GM23338 (cell line): ENCODE data around the gene EIF3L. TPM values are rescaled to one million over a fixed set of nuclear protein-coding genes. Genes with fewer than 3 reads are reported as not detected.

Source experiments
- ATAC-seq: fragments of 200-7000 bp; cut with Tn5 transposase; 3 replicates; pipeline ENCODE4 v1.9.1; 2020
- DNase-seq: peaks from one replicate; pipeline ENCODE4 v3.0.0-alpha.2; 2015; ENCODE audit warnings: low spot score
- H2AFZ ChIP-seq: fragments of 200-600 bp; sonication (generic); 2 replicates; pipeline ENCODE4 v1.8.0; 2016; ENCODE audit warnings: antibody characterized with exemption, mild to moderate bottlenecking, moderate library complexity
- H3F3A ChIP-seq: fragments of 200-600 bp; sonication (generic); replicated peaks from 2 replicates; pipeline ENCODE4 v1.8.0; 2017; ENCODE audit warnings: antibody characterized with exemption, mixed run types, low read depth
- H3K27ac ChIP-seq: fragments of 200-600 bp; sonication (generic); 2 replicates; pipeline ENCODE4 v1.6.1; 2016; ENCODE audit warnings: low read depth
- H3K27me3 ChIP-seq: fragments of 200-600 bp; sonication (generic); 2 replicates; pipeline ENCODE4 v1.8.0; 2016; ENCODE audit warnings: mild to moderate bottlenecking, mixed run types, moderate library complexity; ENCODE audit not compliant: insufficient read depth
- H3K36me3 ChIP-seq: fragments of 200-600 bp; sonication (generic); 2 replicates; pipeline ENCODE4 v1.8.0; 2016; ENCODE audit warnings: mild to moderate bottlenecking; ENCODE audit not compliant: insufficient read depth
- H3K4me1 ChIP-seq: fragments of 200-600 bp; sonication (generic); 2 replicates; pipeline ENCODE4 v1.8.0; 2016; ENCODE audit warnings: mild to moderate bottlenecking, moderate library complexity; ENCODE audit not compliant: insufficient read depth
- H3K4me2 ChIP-seq: fragments of 200-600 bp; sonication (generic); 2 replicates; pipeline ENCODE4 v1.7.1; 2017; ENCODE audit warnings: mixed run types
- H3K4me3 ChIP-seq: fragments of 200-600 bp; sonication (generic); 2 replicates; pipeline ENCODE4 v1.6.1; 2016; ENCODE audit warnings: mixed run types
- H3K79me2 ChIP-seq: fragments of 200-600 bp; sonication (generic); replicated peaks from 2 replicates; pipeline ENCODE4 v1.8.0; 2017; ENCODE audit warnings: mild to moderate bottlenecking; ENCODE audit not compliant: insufficient read depth
- H3K9me2 ChIP-seq: fragments of 200-600 bp; sonication (generic); 2 replicates; pipeline ENCODE4 v1.8.0; 2017; ENCODE audit not compliant: insufficient read depth
- H4K20me1 ChIP-seq: fragments of 200-600 bp; sonication (generic); replicated peaks from 2 replicates; pipeline ENCODE4 v1.8.0; 2017; ENCODE audit warnings: mild to moderate bottlenecking; ENCODE audit not compliant: insufficient read depth
- H3K27ac Mint-ChIP-seq: 2 replicates; pipeline ENCODE4 v1.8.0; 2020; ENCODE audit warnings: inconsistent platforms, mild to moderate bottlenecking, moderate library complexity, mixed read lengths
- H3K27me3 Mint-ChIP-seq: 3 replicates; pipeline ENCODE4 v1.8.0; 2022; ENCODE audit warnings: low read depth, mild to moderate bottlenecking, moderate library complexity, mixed read lengths, inconsistent platforms; ENCODE audit not compliant: insufficient read depth, poor library complexity
- H3K36me3 Mint-ChIP-seq: 3 replicates; pipeline ENCODE4 v1.8.0; 2021; ENCODE audit warnings: low read depth, mild to moderate bottlenecking, inconsistent platforms, moderate library complexity, mixed read lengths
- H3K4me1 Mint-ChIP-seq: 3 replicates; pipeline ENCODE4 v1.8.0; 2020; ENCODE audit warnings: mild to moderate bottlenecking, inconsistent platforms, mixed read lengths
- H3K4me3 Mint-ChIP-seq: 3 replicates; pipeline ENCODE4 v1.8.0; 2021; ENCODE audit warnings: moderate library complexity, mild to moderate bottlenecking, inconsistent platforms, mixed read lengths
- H3K9me3 Mint-ChIP-seq: 3 replicates; pipeline ENCODE4 v1.8.0; 2020; ENCODE audit warnings: moderate library complexity, mild to moderate bottlenecking, inconsistent platforms, mixed read lengths
- CREB1 ChIP-seq: fragments of 250-450 bp; sonication (Bioruptor Pico); IDR thresholded peaks from 2 replicates; pipeline ENCODE4 v1.5.0; 2020; ENCODE audit warnings: low read depth, mild to moderate bottlenecking, moderate library complexity
- EZH2 ChIP-seq: fragments of 200-600 bp; sonication (generic); IDR thresholded peaks from one replicate; pipeline ENCODE4 v1.8.0; 2017; ENCODE audit warnings: antibody characterized with exemption, mild to moderate bottlenecking, low read depth; ENCODE audit not compliant: unreplicated experiment
- EZH2phosphoT487 ChIP-seq: fragments of 200-600 bp; sonication (generic); IDR thresholded peaks from one replicate; pipeline ENCODE4 v1.8.1; 2018; ENCODE audit warnings: antibody characterized with exemption; ENCODE audit not compliant: unreplicated experiment
- JUNB ChIP-seq: IDR thresholded peaks from one replicate; pipeline ENCODE4 v1.6.1; 2016; ENCODE audit warnings: antibody characterized with exemption; ENCODE audit not compliant: unreplicated experiment
- NANOG ChIP-seq: IDR thresholded peaks from 2 replicates; pipeline ENCODE4 v1.6.1; 2016; ENCODE audit warnings: antibody characterized with exemption, borderline replicate concordance
- POLR2AphosphoS5 ChIP-seq: IDR thresholded peaks from 2 replicates; pipeline ENCODE4 v1.6.1; 2016; ENCODE audit warnings: antibody characterized with exemption, low read depth
- REST ChIP-seq: IDR thresholded peaks from one replicate; pipeline ENCODE4 v1.6.1; 2018; ENCODE audit warnings: antibody characterized with exemption; ENCODE audit not compliant: unreplicated experiment
- STAT1 ChIP-seq: IDR thresholded peaks from one replicate; pipeline ENCODE4 v1.6.1; 2016; ENCODE audit warnings: antibody characterized with exemption; ENCODE audit not compliant: unreplicated experiment
- ZNF114 ChIP-seq: fragments of 250-450 bp; sonication (Bioruptor Pico); IDR thresholded peaks from 2 replicates; pipeline ENCODE4 v1.5.0; 2020; ENCODE audit warnings: mild to moderate bottlenecking, moderate library complexity
- ZNF331 ChIP-seq: fragments of 250-450 bp; sonication (Bioruptor Pico); IDR thresholded peaks from 2 replicates; pipeline ENCODE4 v1.5.0; 2020; ENCODE audit warnings: low read depth, mild to moderate bottlenecking, moderate library complexity
- polyA plus RNA-seq: library from polyadenylated mRNA; unstranded; fragments of >200 nt; fragmentation: Nextera tagmentation; extraction: Ambion mirVana; gene quantifications from 2 replicates; pipeline ENCODE4 v1.2.1, GENCODE V29; 2016
- total RNA-seq: library from RNA; depleted of rRNA; stranded (reverse); fragments of >200 nt; shearing (Covaris generic); gene quantifications from 2 replicates; pipeline ENCODE4 v1.2.3, GENCODE V29; 2014
- TF ChIP-seq, protein P1 (sequence below): IDR thresholded peaks from 2 replicates; pipeline ENCODE4 v1.6.1; 2016; ENCODE audit warnings: antibody characterized with exemption
- TF ChIP-seq, protein P2 (sequence below), 2 experiments: fragments of 200-600 bp in 1 of 2; sonication (generic) in 1 of 2; conservative IDR thresholded peaks; 2 replicates each; pipeline versions ENCODE4 v1.5.1 to v1.6.1; 2016 to 2017; ENCODE audit warnings: antibody characterized with exemption in 2 of 2, low read depth in 2 of 2, mild to moderate bottlenecking in 2 of 2, moderate library complexity in 1 of 2

Gene EIF3L
- total and polyA plus RNA-seq, 2 experiments from 2014 or later = 430 to 459 TPM

DNA sequence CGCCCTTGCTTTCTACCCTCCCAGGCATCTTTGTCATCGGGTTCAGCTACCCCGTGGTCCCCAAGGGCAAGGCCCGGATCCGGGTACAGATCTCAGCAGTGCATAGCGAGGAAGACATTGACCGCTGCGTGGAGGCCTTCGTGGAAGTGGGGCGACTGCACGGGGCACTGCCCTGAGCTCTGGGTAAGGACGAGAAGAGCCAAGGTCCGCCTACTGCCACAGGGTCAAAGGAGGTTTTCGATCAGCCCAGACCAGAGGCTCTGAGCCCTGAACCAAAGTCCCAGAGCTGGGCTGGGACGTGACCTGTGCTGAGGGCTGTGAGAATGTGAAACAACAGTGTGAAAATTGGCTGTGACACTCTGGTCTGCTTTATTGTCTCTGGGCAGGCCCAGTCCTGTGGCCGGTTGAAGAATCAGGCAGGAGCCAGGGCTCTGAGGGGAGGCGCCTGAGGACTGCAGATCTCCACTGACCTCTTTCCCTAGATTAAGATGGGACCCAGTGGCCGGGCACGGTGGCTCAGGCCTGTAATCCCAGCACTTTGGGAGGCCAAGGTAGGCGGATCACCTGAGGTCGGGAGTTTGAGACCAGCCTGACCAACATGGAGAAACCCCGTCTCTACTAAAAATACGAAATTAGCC lies 32.6 kb upstream of the EIF3L start (continued):
- TF ChIP-seq, protein P1, sequence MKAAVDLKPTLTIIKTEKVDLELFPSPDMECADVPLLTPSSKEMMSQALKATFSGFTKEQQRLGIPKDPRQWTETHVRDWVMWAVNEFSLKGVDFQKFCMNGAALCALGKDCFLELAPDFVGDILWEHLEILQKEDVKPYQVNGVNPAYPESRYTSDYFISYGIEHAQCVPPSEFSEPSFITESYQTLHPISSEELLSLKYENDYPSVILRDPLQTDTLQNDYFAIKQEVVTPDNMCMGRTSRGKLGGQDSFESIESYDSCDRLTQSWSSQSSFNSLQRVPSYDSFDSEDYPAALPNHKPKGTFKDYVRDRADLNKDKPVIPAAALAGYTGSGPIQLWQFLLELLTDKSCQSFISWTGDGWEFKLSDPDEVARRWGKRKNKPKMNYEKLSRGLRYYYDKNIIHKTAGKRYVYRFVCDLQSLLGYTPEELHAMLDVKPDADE = no peak
- TF ChIP-seq CREB1 (CRISPR knock-in tag) = no peak
- TF ChIP-seq, protein P2, sequence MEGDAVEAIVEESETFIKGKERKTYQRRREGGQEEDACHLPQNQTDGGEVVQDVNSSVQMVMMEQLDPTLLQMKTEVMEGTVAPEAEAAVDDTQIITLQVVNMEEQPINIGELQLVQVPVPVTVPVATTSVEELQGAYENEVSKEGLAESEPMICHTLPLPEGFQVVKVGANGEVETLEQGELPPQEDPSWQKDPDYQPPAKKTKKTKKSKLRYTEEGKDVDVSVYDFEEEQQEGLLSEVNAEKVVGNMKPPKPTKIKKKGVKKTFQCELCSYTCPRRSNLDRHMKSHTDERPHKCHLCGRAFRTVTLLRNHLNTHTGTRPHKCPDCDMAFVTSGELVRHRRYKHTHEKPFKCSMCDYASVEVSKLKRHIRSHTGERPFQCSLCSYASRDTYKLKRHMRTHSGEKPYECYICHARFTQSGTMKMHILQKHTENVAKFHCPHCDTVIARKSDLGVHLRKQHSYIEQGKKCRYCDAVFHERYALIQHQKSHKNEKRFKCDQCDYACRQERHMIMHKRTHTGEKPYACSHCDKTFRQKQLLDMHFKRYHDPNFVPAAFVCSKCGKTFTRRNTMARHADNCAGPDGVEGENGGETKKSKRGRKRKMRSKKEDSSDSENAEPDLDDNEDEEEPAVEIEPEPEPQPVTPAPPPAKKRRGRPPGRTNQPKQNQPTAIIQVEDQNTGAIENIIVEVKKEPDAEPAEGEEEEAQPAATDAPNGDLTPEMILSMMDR (conservative IDR thresholded peaks at IDR 0.05; ENCODE audit: low read depth in 2 of 2) = no peak
- TF ChIP-seq EZH2phosphoT487 = no peak
- TF ChIP-seq ZNF331 (CRISPR knock-in tag) = no peak
- no peak for TF ChIP-seq JUNB
- TF ChIP-seq NANOG = no peak
- TF ChIP-seq ZNF114 (CRISPR knock-in tag) = no peak
- TF ChIP-seq REST = no peak

- DNase-seq = peak; percentile 90
- peak overlapping the region; percentile 96 for H3K27ac ChIP-seq
- TF ChIP-seq EZH2 (no peak), POLR2AphosphoS5 (peak; percentile 74; the same call in 1 of the 2 replicates), STAT1 (no peak), REST (no peak), CREB1 (CRISPR knock-in tag) (peak; percentile 56; the same call in 1 of the 2 replicates), JUNB (no peak)
These were observed 31.4 kb upstream of the EIF3L start for GRCh38 chr22:37817705-37818408.

More at GRCh38 chr22:37817705-37818408, 31.4 kb upstream of the EIF3L start:
- H3K4me2 ChIP-seq = peak overlapping the region; percentile 88
- H3K4me1 ChIP-seq = peaks cover 18% of the 10 kb centered on the region
- peak; percentile 68 for ATAC-seq
- peak overlapping the region; percentile 59 for H3K4me3 ChIP-seq
- peaks cover 32% of the 10 kb centered on the region for H3K27me3 ChIP-seq
- no peaks in the 10 kb centered on the region for H3K79me2 ChIP-seq
- H3K9me2 ChIP-seq = no peaks in the 10 kb centered on the region
- peaks cover 38% of the 10 kb centered on the region for H3K27me3 Mint-ChIP-seq
- H3K36me3 ChIP-seq = peaks cover 4% of the 10 kb centered on the region; the same call in 1 of the 2 replicates
- H3K4me1 Mint-ChIP-seq = peaks cover 29% of the 10 kb centered on the region
- H3F3A ChIP-seq = peaks cover 19% of the 10 kb centered on the region
- H3K9me3 Mint-ChIP-seq = no peaks in the 10 kb centered on the region; the same call in 2 of the 3 replicates
- peak overlapping the region; percentile 73 for H3K4me3 Mint-ChIP-seq
- H3K27ac Mint-ChIP-seq = peak overlapping the region; percentile 97
- peaks cover 18% of the 10 kb centered on the region for H3K36me3 Mint-ChIP-seq
- H4K20me1 ChIP-seq = no peaks in the 10 kb centered on the region; the same call in 1 of the 2 replicates
- peak overlapping the region; percentile 96 for H2AFZ ChIP-seq
